Neutrophil (primary cell): ENCODE measurements around the gene HMGA1.

Experiments used
- H3K27ac ChIP-seq: fragments of 200-600 bp; sonication (generic); 2 replicates; pipeline ENCODE4 v1.5.1; 2016; ENCODE audit warnings: mild to moderate bottlenecking, moderate library complexity
- H3K27me3 ChIP-seq: fragments of 200-600 bp; sonication (generic); 2 replicates; pipeline ENCODE4 v1.6.0; 2016; ENCODE audit warnings: mild to moderate bottlenecking
- H3K36me3 ChIP-seq: fragments of 200-600 bp; sonication (generic); 2 replicates; pipeline ENCODE4 v1.5.1; 2017
- H3K4me1 ChIP-seq, 2 experiments: fragments of 200-600 bp in 1 of 2; sonication (generic) in 1 of 2; 1 replicate in 1 of 2; 2 replicates in 1 of 2; pipeline versions ENCODE4 v1.5.1 to v1.6.1; 2013 to 2016; ENCODE audit warnings: low read depth in 1 of 2, low read length in 1 of 2, mild to moderate bottlenecking in 1 of 2, moderate library complexity in 1 of 2; ENCODE audit not compliant: control insufficient read depth in 1 of 2, insufficient read depth in 1 of 2
- H3K4me3 ChIP-seq, 2 experiments: fragments of 200-600 bp in 1 of 2; sonication (generic) in 1 of 2; 1 replicate in 1 of 2; 2 replicates in 1 of 2; pipeline ENCODE4 v1.5.1; 2013 to 2016; ENCODE audit warnings: low read depth in 1 of 2, low read length in 1 of 2, mild to moderate bottlenecking in 1 of 2, moderate library complexity in 1 of 2
- H3K9me3 ChIP-seq: fragments of 200-600 bp; sonication (generic); 2 replicates; pipeline ENCODE4 v1.5.1; 2016
- CTCF ChIP-seq: fragments of 200-600 bp; sonication (generic); IDR thresholded peaks from 2 replicates; pipeline ENCODE4 v1.5.1; 2016; ENCODE audit warnings: antibody characterized with exemption

The HMGA1 gene

GRCh38 chr6:34284563-34285447 lies 48.1 kb downstream of the HMGA1 start:
- Histone ChIP-seq H3K4me3 (peak overlapping the region; percentile 43 to 49), H3K27me3 (no peaks in the 10 kb centered on the region), H3K9me3 (no peaks in the 10 kb centered on the region), H3K27ac (peak overlapping the region; percentile 95), H3K36me3 (no peaks in the 10 kb centered on the region), H3K4me1 (peaks cover 93 to 96% of the 10 kb centered on the region in 2 experiments)
- peak; percentile 46 for TF ChIP-seq CTCF

DNA sequence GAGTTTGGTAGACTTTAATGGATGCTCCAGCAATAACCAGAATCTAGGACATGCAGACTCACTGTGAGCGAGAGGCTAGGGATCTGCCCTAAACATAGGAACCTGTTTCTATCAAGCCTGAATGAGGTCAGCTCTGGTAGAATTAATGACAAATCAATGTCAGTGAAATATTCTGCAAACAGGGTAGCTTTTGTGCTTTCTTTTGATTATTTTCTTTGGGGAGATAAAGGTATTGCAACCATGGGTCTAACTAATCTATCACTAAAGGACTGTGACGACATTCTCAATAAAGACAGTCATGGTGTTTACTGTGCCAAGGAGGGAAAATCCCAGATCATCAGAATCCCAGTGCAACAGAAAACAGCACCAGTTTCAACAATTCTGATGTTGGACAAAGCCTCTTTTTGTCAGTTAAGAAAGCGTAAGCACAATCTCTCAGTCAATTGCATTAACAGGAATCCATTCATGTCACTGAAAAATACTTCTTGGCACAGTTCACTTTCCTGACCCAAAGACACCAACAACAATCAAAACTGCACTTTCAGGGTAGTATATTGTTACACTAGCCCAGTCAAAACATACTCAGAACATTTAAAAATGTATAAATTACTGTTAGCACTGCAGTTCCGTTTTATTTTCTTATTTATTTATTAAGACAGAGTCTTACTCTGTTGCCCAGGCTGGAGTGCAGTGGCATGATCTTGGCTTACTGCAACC lies 48.9 kb downstream of the HMGA1 start:
- TF ChIP-seq CTCF = no peak
- H3K9me3 ChIP-seq = no peaks in the 10 kb centered on the region
- H3K27me3 ChIP-seq = no peaks in the 10 kb centered on the region
- peak overlapping the region; percentile 43 to 49 for H3K4me3 ChIP-seq
- no peaks in the 10 kb centered on the region for H3K36me3 ChIP-seq
- H3K4me1 ChIP-seq = peaks cover 85 to 88% of the 10 kb centered on the region in 2 experiments
- H3K27ac ChIP-seq = peak overlapping the region; percentile 95

- Histone ChIP-seq H3K9me3 (no peaks in the 10 kb centered on the region), H3K4me1 (peaks cover 56 to 58% of the 10 kb centered on the region in 2 experiments), H3K27me3 (no peaks in the 10 kb centered on the region), H3K4me3 (no peak overlapping the region), H3K36me3 (peaks cover 21% of the 10 kb centered on the region), H3K27ac (peak overlapping the region; percentile 95)
- no peak for TF ChIP-seq CTCF
These were observed 51.9 kb downstream of the HMGA1 start for GRCh38 chr6:34288581-34288980.

DNA sequence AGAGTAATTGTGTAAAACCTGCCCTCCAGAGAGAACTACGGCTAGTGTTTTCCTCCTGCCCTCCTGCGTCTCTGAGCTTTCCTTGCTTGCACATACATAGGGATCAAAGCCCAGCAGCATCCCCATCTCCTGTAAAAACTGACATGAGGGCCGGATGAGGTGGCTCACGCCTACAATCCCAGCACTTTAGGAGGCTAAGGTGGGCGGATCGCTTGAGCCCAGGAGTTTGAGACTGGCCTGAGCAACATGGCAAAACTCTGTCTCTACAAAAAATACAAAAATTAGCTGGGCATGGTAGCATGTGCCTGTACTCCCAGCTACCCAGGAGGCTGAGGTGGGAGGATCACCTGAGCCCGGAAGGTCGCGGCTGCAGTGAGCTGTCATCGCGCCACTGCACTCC lies 52.5 kb downstream of the HMGA1 start:
- H3K9me3 ChIP-seq = no peaks in the 10 kb centered on the region
- H3K27ac ChIP-seq = peak overlapping the region; percentile 95
- no peak overlapping the region for H3K4me3 ChIP-seq
- peaks cover 27% of the 10 kb centered on the region for H3K36me3 ChIP-seq
- TF ChIP-seq CTCF = no peak
- no peaks in the 10 kb centered on the region for H3K27me3 ChIP-seq
- H3K4me1 ChIP-seq = peaks cover 50 to 53% of the 10 kb centered on the region in 2 experiments

DNA sequence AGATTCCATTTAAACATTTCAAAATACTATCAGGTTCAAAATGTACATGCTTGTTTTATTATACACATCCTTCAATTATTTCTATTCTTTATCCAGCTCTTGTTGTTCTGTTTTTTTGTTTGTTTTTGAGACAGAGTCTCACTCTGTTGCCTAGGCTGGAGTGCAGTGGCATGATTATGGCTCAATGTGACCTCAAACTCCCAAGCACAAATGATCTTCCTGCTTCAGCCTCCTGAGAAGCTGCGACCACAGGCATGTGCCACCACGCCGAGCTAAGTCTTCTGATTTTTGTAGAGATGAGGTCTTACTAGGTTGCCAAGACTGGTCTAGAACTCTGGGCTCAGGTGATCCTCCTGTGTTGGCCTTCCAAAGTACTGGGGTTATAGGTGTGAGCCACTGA lies 56.3 kb downstream of the HMGA1 start:
- Histone ChIP-seq H3K27me3 (no peaks in the 10 kb centered on the region), H3K9me3 (no peaks in the 10 kb centered on the region), H3K4me3 (no peak overlapping the region), H3K27ac (peak overlapping the region; percentile 33), H3K36me3 (peaks cover 32% of the 10 kb centered on the region), H3K4me1 (peaks cover 12 to 20% of the 10 kb centered on the region in 2 experiments)
- no peak for TF ChIP-seq CTCF
